T follicular helper cell (primary cell): Measurements from ENCODE around the gene DMAP1.

ENCODE experiments used
- DNase-seq: peaks from one replicate; pipeline ENCODE4 v3.0.0-alpha.2; 2020; ENCODE audit warnings: low read depth

DMAP1 gene

DNA sequence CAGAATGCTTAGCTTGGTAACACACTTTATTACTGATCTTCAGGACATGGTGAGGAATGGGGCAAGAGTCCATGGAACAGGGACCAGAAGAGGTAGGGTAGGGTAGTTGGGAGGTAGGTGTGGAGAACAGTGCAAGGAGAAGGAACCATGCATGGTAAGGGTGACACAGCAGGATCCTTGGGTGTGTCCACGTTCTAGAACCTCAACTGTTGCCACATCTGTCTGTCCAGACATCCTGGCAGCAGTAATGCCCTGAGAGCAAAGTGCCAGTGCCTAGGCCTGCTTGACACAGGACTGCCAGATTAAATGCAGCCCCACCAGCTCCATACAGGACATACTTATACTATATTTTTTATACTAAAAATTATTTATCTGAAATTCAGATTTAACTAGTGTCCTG is 13.9 kb downstream of the DMAP1 start:
- DNase-seq = no peak

DNA sequence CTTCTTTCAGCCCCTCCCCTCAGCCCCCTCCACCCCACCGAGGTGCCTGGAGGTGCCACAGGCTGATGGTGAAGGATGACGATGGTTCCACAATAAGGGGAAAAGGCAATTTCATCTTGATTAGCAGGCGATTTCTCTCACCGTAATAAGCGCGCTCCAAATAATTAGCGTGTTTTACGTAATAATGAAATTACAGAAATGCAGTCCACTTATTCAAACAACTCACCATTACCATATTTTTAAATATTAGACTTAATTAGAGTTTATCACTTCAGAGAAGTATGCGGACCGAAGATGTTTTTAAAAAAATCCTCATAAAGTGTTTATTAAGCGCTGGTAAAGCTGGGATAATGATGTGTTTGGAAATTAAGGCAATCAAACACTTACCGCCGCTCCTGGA is 14.9 kb downstream of the DMAP1 start:
- no peak for DNase-seq

DNA sequence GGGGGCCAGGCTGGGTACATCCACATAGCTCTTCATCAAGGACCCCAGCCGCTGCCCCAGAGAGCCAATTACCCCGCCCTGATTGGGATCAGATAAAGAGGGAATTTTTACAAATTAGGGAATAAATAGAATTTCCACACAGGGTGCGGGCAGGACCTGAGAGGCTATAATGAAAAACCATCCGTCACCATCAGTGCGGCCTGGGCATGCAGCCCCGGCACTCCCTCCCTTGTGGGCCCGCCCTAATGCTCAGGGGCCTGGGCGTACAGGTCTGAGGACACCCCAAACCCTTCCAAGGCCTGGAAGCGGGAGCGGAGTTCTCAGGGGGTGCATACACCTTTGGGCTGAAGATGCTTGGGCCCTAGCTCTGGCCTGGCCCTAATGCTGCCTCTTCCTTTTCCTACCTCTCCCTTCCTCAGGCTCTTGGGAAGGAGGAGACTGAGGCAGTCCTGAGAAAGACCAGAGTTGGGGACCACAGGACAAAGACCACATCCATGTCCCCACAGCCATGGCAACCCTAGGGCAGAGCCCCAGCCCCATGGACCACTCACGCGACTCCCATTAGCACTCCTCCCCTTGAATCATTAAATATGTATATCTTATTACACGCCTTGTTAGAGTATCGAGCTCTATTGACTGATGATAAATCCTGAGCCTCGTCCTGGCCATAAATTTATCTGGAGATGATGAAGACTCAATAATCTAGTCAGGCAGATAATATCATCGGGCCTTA is 16.3 kb downstream of the DMAP1 start:
- no peak for DNase-seq

DNA sequence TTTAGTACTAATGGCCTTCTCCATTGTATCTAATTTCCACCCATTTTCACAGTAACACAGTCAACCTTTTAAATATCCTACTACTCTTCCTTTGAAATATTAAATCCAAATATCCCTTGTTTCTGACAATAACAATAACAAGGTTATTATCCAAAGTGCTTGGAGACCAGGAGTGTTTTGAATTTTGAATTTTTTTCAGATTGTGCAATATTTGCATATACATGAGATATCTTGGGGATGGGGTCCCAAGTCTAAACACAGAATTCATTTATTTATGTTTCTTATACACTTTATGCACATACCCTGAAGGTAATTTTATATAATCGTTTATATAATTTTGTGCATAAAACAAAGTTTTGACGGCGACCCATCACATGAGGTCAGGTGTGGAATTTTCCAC is 17.5 kb downstream of the DMAP1 start:
- DNase-seq = no peak

- DNase-seq = no peak
Observed at GRCh38 chr1:44233593-44233992, 20.3 kb downstream of the DMAP1 start.

DNA sequence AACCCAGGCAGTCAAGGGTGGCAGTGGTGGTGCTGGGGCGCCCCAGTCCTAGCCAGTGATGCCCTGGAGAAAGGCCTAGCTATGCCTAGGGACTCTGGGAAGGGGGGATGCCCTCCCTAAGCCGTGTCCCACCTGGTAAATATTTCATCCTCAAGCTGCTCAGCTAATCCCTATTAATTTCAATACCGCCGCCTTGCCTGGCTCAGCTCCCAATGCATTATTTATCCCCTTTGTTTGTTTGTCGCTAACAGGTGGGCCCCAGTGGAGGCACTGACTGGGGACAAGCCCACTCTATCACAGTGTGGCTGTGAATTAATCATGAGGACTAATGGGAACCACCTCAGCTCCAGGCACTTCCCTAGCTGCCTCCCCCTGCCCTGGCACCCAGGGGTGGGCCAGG is 22.5 kb downstream of the DMAP1 start:
- DNase-seq = no peak

GRCh38 chr1:44236490-44237272 is 23.4 kb downstream of the DMAP1 start:
- DNase-seq = no peak

DNA sequence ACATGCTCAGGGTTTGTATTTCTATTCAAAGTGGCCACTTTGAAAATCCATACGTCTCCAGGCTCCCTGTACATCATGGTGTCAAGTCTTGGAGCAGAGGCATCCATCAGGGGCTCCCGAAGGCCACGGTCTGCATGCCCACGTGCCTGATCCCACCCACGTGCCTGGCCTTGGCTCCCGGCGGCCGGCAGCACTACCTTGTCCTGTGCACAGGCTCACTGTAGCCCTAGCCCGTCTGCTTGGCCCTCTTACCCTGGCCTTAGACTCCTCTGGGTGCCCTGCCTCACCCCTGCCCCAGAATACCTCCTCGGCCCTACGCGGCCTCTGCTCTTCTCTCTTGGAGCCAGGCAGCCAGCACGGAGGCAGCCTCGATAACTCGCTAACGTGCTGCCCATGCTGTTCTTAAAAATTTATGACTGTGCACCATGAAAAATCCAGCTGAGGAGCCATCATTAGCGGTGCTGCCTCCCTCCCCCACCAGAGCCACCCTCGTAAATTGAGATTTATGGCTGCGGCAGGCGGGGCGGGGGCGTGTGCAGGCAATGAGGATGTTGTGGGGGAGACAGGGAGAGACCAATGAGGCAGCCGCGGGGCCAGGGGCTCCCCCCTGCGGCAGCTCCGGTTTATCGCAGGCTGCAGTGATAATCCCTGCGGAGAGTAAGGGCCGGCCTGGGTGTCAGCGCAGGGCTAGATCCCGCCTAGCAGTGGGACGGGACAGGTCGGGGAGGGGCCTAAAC is 24.6 kb downstream of the DMAP1 start:
- no peak for DNase-seq

GRCh38 chr1:44238660-44239059 is 25.4 kb downstream of the DMAP1 start:
- DNase-seq = no peak

DNA sequence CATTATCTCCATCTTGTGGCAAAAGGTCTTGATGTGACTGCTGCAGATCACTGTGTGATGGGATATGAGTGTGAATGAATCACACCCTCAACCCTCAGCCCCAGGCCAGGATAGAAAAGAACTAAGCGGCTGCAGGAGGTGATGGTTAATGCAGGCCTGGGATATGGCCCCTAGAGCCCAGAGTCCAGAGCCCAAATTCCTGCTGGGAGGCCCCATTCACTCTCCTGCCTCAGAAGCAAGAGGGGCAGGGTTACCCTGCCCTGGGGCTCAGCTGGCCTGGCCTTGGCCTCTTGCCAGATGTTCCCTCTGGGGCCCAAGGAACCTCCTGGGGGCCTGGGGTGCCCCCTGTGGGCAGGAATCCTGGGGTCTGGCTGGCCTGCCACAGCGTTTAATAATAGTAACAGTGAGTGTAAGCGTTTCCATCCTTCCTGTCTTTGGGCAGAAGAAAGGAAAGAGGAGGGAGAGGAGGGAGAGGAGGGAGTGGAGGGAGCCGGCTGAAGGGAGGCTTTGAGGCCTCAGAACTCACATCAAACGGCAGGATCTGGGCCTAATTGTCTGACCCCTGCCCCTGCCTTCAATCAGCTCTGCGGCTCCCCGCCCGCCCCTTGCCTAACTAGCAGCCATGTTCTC is 26.2 kb downstream of the DMAP1 start:
- DNase-seq = no peak

DNA sequence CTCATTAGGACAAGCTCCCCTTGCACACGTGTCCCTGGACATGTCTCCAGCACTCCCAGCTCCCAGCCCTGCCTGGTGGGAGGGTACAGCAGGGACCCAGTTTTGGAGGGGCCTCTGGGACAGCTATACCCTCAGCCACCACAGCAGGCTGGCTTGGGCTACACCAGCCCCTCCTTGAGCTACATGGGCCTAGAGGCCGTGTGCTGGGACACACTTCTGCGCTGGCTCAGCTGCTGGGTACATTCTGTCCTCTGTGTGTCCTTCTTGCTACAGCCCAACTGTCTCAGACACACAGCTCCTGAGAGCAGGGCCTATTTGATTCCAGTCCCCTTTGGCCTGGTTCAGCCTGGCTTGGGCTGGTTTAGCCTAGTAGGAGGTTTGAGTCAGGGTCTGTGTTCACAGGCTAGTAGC is 26.7 kb downstream of the DMAP1 start:
- DNase-seq = no peak

GRCh38 chr1:44240802-44241671 is 27.8 kb downstream of the DMAP1 start:
- no peak for DNase-seq

DNA sequence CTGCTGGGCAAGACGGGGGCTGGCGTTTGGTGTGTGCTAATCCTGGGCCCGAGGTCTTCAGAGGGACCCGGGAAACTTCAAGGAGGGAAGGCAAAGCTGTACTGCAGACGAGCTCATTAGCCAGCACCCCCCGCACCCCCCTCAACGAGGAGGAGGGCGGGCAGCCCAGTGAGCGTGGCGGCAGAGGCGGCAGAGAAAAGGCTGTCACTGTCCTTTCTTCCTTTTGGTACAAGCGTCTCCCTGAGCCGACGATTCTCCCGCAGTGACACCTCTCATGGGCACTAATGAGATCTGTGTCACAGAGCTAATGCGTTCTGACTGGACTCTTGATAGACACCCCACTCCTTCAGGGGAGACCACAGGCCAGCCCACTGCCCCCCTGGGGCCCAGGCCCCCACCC is 29.5 kb downstream of the DMAP1 start:
- DNase-seq = no peak

DNA sequence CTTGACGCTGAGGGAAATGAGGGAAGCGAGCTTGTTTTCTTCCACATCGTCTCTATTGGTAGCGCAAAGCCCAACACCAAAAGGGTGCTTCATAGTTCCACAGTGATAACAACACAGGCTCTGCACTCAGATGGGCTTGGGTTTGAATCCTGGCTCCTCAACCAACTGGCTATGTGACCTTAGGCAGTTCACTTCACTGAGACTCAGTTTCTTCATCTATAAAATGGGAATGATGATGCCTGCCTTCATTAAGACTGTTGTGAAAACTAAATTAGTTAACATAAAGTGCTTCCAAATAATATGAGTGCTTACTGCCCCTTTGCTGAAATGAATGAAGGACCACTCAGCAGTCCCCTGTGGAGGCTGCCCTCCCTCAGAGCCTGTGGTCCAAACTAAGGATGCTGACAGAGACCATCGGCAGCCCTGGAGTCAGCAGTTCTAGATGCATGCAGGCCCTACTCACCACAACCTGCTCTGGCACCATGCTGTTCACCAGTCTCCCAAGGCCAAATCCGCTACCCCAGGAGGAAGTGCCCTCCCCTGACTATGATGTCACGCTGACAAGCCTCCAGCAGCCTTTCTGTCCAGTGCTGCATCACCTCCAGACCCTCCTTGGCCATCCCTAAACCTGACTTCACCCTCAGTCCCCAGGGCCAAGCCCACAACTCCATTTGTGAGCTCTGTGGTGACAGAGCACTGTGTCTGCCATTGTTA is 30.7 kb downstream of the DMAP1 start:
- no peak for DNase-seq

DNA sequence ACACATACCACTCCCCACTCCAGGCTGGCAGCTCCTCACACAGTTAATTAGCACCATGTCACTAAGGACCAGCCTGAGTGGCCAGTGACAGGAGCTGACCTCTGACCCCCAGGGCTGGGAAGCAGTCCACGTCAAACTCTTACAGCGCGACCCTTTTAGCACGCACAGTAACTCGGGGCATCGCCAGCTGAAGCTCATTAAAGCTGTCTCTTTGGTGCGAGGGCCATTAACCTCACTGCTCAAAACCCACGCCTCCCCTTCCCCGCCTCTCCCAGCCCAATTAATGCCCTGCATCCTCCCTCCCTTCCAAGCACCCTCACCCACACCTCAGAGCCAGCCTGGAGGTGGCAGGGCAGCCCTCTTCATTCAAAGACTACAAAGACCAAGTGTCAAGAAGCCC is 31.7 kb downstream of the DMAP1 start:
- no peak for DNase-seq

DNA sequence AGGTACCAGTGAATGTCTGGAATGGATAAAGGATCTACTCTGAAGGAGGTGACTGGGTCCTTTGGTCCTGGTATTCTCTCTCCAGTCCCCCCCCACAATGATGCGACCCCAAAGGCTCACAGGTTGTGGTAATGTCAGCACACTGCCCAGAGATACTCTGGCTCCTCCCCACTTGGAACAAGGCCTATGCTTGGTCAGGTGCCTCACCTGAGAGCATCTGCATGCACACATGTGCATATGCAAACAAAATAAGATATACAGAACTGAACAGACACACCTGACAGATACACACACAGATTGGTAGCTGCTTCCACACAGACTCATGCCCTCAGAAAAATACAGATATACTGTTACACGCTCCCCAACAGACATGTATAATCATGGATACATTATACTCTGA is 33.5 kb downstream of the DMAP1 start:
- no peak for DNase-seq

- DNase-seq = no peak
Observed at GRCh38 chr1:44249543-44249942, 36.3 kb downstream of the DMAP1 start.

DNA sequence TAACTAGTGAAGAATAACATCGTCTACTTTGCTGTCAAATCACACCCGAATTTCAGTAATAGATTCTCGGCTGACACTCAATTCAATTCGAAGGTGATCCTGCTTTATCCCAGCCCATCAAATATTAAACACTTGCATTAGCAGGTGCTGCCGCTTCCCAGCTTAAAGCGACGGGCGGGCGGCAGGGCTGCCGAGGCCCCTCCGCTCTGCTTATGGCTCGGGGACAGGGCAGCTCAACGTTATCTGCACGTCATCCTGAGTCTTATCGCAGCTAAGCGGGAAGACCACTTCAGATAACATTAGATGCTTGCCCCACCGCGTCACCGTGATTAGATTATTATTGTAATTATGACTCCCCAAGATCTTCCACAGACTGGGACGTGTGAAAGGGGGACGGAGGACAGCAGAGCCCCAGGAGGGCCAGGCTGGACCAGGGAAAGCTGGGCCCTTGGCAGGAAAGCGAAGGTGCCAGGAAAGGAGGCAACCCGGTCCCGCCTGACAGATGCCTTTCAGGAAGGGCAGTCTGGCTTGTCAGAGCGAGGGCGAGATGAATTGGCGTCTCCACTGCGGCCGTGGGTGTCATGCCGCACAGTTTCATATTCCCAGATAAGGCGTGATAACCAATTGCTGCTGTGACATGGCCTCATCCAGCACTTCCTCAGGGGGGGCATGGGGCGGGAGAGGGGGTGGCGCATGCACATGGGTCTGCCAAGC is 37.0 kb downstream of the DMAP1 start:
- no peak for DNase-seq

GRCh38 chr1:44251486-44251885 is 38.2 kb downstream of the DMAP1 start:
- DNase-seq = no peak
